ENCODE measurements around the gene SLC5A10.

SLC5A10 gene

GRCh38 chr17:19001907-19002590 lies 50.1 kb downstream of the SLC5A10 start:
- TF ChIP-seq CTCF (IDR thresholded peaks at IDR 0.05; ENCODE audit: borderline replicate concordance, insufficient read depth, low read depth, low read length): no peak
- H3K4me3 ChIP-seq (ENCODE audit: low read depth, low read length): no peak overlapping the region

GRCh38 chr17:19002805-19003542 lies 51.0 kb downstream of the SLC5A10 start:
- H3K4me3 ChIP-seq (ENCODE audit: low read depth, low read length): peak overlapping the region; percentile 79
- no peak for TF ChIP-seq CTCF (IDR thresholded peaks at IDR 0.05; ENCODE audit: borderline replicate concordance, insufficient read depth, low read depth, low read length)

- H3K4me3 ChIP-seq (ENCODE audit: low read depth, low read length): peak overlapping the region; percentile 79
- TF ChIP-seq CTCF (IDR thresholded peaks at IDR 0.05; ENCODE audit: borderline replicate concordance, insufficient read depth, low read depth, low read length): no peak
These were observed 51.8 kb downstream of the SLC5A10 start for GRCh38 chr17:19003543-19004420.

- no peak for TF ChIP-seq CTCF (IDR thresholded peaks at IDR 0.05; ENCODE audit: borderline replicate concordance, insufficient read depth, low read depth, low read length)
- H3K4me3 ChIP-seq (ENCODE audit: low read depth, low read length): peak within 1 kb of the TSS; percentile 79
These were observed 52.6 kb downstream of the SLC5A10 start, which contains the start of gene FAM83G for GRCh38 chr17:19004421-19005136. Gene FAM83G, minus strand, starts transcription at chr17:19004764. Its CDS starts 723 bp downstream, at chr17:19004041.

GRCh38 chr17:19005137-19005773 lies 53.3 kb downstream of the SLC5A10 start:
- TF ChIP-seq CTCF (IDR thresholded peaks at IDR 0.05; ENCODE audit: borderline replicate concordance, insufficient read depth, low read depth, low read length): no peak
- peak overlapping the region; percentile 79 for H3K4me3 ChIP-seq (ENCODE audit: low read depth, low read length)

- no peak overlapping the region for H3K4me3 ChIP-seq (ENCODE audit: low read depth, low read length)
- TF ChIP-seq CTCF (IDR thresholded peaks at IDR 0.05; ENCODE audit: borderline replicate concordance, insufficient read depth, low read depth, low read length): no peak
These were observed 53.9 kb downstream of the SLC5A10 start for GRCh38 chr17:19005789-19006430.
